Lower lobe of right lung (tissue), 2 donors: ENCODE results near the gene POC1A. TPM values are rescaled to one million over a fixed set of nuclear protein-coding genes. Genes with fewer than 3 reads are reported as not detected.

Source experiments
- ATAC-seq, 2 donors: fragments of 200-7000 bp; cut with Tn5 transposase; one replicate each; pipeline ENCODE4 v1.9.1; 2020 to 2022; ENCODE audit warnings: mild to moderate bottlenecking in 2 of 2, moderate library complexity in 2 of 2
- DNase-seq: peaks from one replicate; pipeline ENCODE4 v3.0.0-alpha.2; 2020
- H3K27ac ChIP-seq: fragments of 200-600 bp; one replicate; pipeline ENCODE4 v1.8.0; 2022
- H3K27me3 ChIP-seq: fragments of 200-600 bp; one replicate; pipeline ENCODE4 v1.8.0; 2022; ENCODE audit warnings: low read depth
- H3K36me3 ChIP-seq: fragments of 200-600 bp; one replicate; pipeline ENCODE4 v1.8.0; 2022; ENCODE audit warnings: mild to moderate bottlenecking
- H3K4me1 ChIP-seq: fragments of 200-600 bp; one replicate; pipeline ENCODE4 v1.8.0; 2022
- H3K4me3 ChIP-seq: fragments of 200-600 bp; one replicate; pipeline ENCODE4 v1.8.0; 2022; ENCODE audit warnings: mild to moderate bottlenecking
- H3K9me3 ChIP-seq: fragments of 200-600 bp; one replicate; pipeline ENCODE4 v1.8.0; 2022
- intact Hi-C: fragments of 100-400 bp; cut with DNase I; formaldehyde crosslinking; loops from one replicate; pipeline ENCODE4 v1.11.0; 2022
- total RNA-seq: library from RNA; stranded (reverse); fragmentation: NEBNext Ultra II Directional; extraction: Animal tissue kit (Norgen Biotek cat#: 25700); gene quantifications from one replicate; pipeline ENCODE4 v1.2.1, GENCODE V29; 2021
- TF ChIP-seq, protein P1 (sequence below): fragments of 200-600 bp; IDR thresholded peaks from one replicate; pipeline ENCODE4 v1.8.0; 2022; ENCODE audit warnings: antibody characterized with exemption, mild to moderate bottlenecking
- donor health status: DM: no; HTN: yes; CAD: no; lungs with severe emphysema.

The POC1A gene
- total RNA-seq, 1 donor from 2014 or later: 2.7 TPM

GRCh38 chr3:52188556-52188955 lies 34.3 kb upstream of the POC1A start:
- H3K36me3 ChIP-seq: no peaks in the 10 kb centered on the region
- H3K27ac ChIP-seq: no peak overlapping the region
- DNase-seq: no peak
- no peak overlapping the region for H3K4me3 ChIP-seq
- ATAC-seq: no peak
- no peaks in the 10 kb centered on the region for H3K27me3 ChIP-seq
- TF ChIP-seq, protein P1, sequence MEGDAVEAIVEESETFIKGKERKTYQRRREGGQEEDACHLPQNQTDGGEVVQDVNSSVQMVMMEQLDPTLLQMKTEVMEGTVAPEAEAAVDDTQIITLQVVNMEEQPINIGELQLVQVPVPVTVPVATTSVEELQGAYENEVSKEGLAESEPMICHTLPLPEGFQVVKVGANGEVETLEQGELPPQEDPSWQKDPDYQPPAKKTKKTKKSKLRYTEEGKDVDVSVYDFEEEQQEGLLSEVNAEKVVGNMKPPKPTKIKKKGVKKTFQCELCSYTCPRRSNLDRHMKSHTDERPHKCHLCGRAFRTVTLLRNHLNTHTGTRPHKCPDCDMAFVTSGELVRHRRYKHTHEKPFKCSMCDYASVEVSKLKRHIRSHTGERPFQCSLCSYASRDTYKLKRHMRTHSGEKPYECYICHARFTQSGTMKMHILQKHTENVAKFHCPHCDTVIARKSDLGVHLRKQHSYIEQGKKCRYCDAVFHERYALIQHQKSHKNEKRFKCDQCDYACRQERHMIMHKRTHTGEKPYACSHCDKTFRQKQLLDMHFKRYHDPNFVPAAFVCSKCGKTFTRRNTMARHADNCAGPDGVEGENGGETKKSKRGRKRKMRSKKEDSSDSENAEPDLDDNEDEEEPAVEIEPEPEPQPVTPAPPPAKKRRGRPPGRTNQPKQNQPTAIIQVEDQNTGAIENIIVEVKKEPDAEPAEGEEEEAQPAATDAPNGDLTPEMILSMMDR: no peak
- no peaks in the 10 kb centered on the region for H3K9me3 ChIP-seq
- intact Hi-C loops: no loop called here
- H3K4me1 ChIP-seq: peaks cover 26% of the 10 kb centered on the region

GRCh38 chr3:52186729-52187128 lies 32.5 kb upstream of the POC1A start:
- no peaks in the 10 kb centered on the region for H3K36me3 ChIP-seq
- ATAC-seq: no peak
- peaks cover 25% of the 10 kb centered on the region for H3K4me1 ChIP-seq
- TF ChIP-seq, protein P1: no peak
- H3K4me3 ChIP-seq: no peak overlapping the region
- intact Hi-C loops: no loop called here
- no peak overlapping the region for H3K27ac ChIP-seq
- H3K27me3 ChIP-seq: no peaks in the 10 kb centered on the region
- no peaks in the 10 kb centered on the region for H3K9me3 ChIP-seq
- DNase-seq: no peak

GRCh38 chr3:52185837-52186236 lies 31.6 kb upstream of the POC1A start:
- intact Hi-C loops: no loop called here
- DNase-seq (peak; percentile 73), ATAC-seq (peak; percentile 40 to 43)
- Histone ChIP-seq H3K4me3 (no peak overlapping the region), H3K27ac (no peak overlapping the region), H3K4me1 (peaks cover 17% of the 10 kb centered on the region), H3K9me3 (no peaks in the 10 kb centered on the region), H3K27me3 (no peaks in the 10 kb centered on the region), H3K36me3 (no peaks in the 10 kb centered on the region)
- TF ChIP-seq, protein P1: no peak

DNA sequence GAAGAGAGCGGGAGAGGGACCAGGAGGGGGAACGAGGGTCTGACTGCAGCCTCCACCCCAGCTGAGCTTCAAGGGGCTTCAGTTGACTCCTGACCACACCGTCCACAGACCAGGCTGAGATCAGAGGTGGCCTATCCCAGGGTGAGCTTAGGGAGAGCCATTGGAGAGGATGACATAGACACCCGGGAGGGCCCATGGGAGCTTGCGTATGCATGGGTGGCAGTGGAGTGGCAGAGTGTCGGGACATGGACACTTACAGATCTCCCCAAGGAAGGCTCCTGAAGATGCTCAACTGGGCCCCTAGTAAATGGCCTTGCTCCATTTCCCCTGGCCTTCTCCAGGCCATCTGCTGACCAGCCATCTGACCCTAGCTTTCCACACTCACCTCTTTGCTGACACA lies 31.1 kb upstream of the POC1A start:
- ATAC-seq (no peak), DNase-seq (no peak)
- TF ChIP-seq, protein P1: no peak
- Histone ChIP-seq H3K4me1 (peaks cover 11% of the 10 kb centered on the region), H3K27ac (no peak overlapping the region), H3K9me3 (no peaks in the 10 kb centered on the region), H3K27me3 (no peaks in the 10 kb centered on the region), H3K4me3 (no peak overlapping the region), H3K36me3 (no peaks in the 10 kb centered on the region)
- intact Hi-C loops: no loop called here

- no peak for ATAC-seq
These were observed 30.5 kb upstream of the POC1A start for GRCh38 chr3:52184690-52185089.

More at GRCh38 chr3:52184690-52185089, 30.5 kb upstream of the POC1A start:
- no peak for DNase-seq
- Histone ChIP-seq H3K27ac (no peak overlapping the region), H3K36me3 (no peaks in the 10 kb centered on the region), H3K4me1 (peaks cover 5% of the 10 kb centered on the region), H3K9me3 (no peaks in the 10 kb centered on the region), H3K27me3 (no peaks in the 10 kb centered on the region), H3K4me3 (no peak overlapping the region)
- intact Hi-C loops: no loop called here
- TF ChIP-seq, protein P1: no peak
